H1 (cell line): ENCODE measurements around the gene CAV1. TPM values are rescaled to one million over a fixed set of nuclear protein-coding genes. Genes with fewer than 3 reads are reported as not detected.

Source experiments
- CTCF ChIA-PET: fragments of 300-600 bp; sonication (Branson Sonifier 250); formaldehyde crosslinking; loops from one replicate; lab custom pipeline; 2021; ENCODE audit not compliant: partially characterized antibody; lab: Charles Lee
- POLR2A ChIA-PET: fragments of 300-600 bp; sonication (Branson Sonifier 250); formaldehyde crosslinking; loops from one replicate; lab custom pipeline; 2021; ENCODE audit warnings: inconsistent platforms; ENCODE audit not compliant: partially characterized antibody; lab: Charles Lee
- DNase-seq, 2 experiments: peaks; one replicate each; pipeline versions ENCODE4 v3.0.0 to v3.0.0-alpha.2; 2010 to 2022; ENCODE audit warnings: low spot score in 2 of 2, low read depth in 1 of 2, mixed read lengths in 1 of 2
- FAIRE-seq: peaks from 2 replicates; lab custom pipeline; 2011; peaks lifted over from hg19 to GRCh38; lab: Jason Lieb, UNC
- H2AFZ ChIP-seq: 2 replicates; pipeline ENCODE4 v1.8.1; 2012; ENCODE audit warnings: low read length, inconsistent platforms
- H2AK5ac ChIP-seq: 2 replicates; pipeline ENCODE4 v1.6.1; 2013; ENCODE audit warnings: low read depth, low read length
- H2BK120ac ChIP-seq: replicated peaks from 2 replicates; pipeline ENCODE3; 2013; ENCODE audit warnings: low read depth, low read length, inconsistent platforms
- H2BK12ac ChIP-seq: 2 replicates; pipeline ENCODE4 v1.6.1; 2013; ENCODE audit warnings: low read depth, low read length
- H2BK15ac ChIP-seq: 2 replicates; pipeline ENCODE4 v1.6.1; 2013; ENCODE audit warnings: low read length
- H2BK20ac ChIP-seq: 2 replicates; pipeline ENCODE4 v1.6.1; 2013; ENCODE audit warnings: low read length
- H2BK5ac ChIP-seq: 2 replicates; pipeline ENCODE4 v1.6.1; 2013; ENCODE audit warnings: low read depth, low read length
- H3K14ac ChIP-seq: 2 replicates; pipeline ENCODE4 v1.6.1; 2013; ENCODE audit warnings: inconsistent platforms; ENCODE audit not compliant: insufficient read length
- H3K18ac ChIP-seq: 2 replicates; pipeline ENCODE4 v1.6.1; 2013; ENCODE audit warnings: low read length; ENCODE audit errors: extremely low read depth
- H3K23ac ChIP-seq: 2 replicates; pipeline ENCODE4 v1.6.1; 2013; ENCODE audit warnings: inconsistent platforms; ENCODE audit not compliant: insufficient read length
- H3K23me2 ChIP-seq: 2 replicates; pipeline ENCODE4 v1.6.1; 2013; ENCODE audit warnings: low read depth, low read length
- H3K27ac ChIP-seq: 2 replicates; pipeline ENCODE4 v1.6.1; 2011; ENCODE audit warnings: low read depth, low read length, inconsistent platforms
- H3K27me3 ChIP-seq, 4 experiments: replicated peaks in 1 of 4; 1 replicate in 1 of 4; 2 replicates in 3 of 4; pipeline versions ENCODE4 v1.6.1 to v1.8.1; 2011 to 2013; ENCODE audit warnings: low read length in 3 of 4, mild to moderate bottlenecking in 3 of 4, inconsistent platforms in 2 of 4, mixed read lengths in 2 of 4, moderate library complexity in 1 of 4; ENCODE audit not compliant: control insufficient read depth in 3 of 4, insufficient read depth in 3 of 4; ENCODE audit errors: extremely low read depth in 1 of 4
- H3K36me3 ChIP-seq, 4 experiments: 2 replicates each; pipeline versions ENCODE4 v1.6.1 to v1.8.1; 2011 to 2013; ENCODE audit warnings: mild to moderate bottlenecking in 4 of 4, low read length in 3 of 4, moderate library complexity in 2 of 4, control low read depth in 1 of 4, inconsistent platforms in 1 of 4; ENCODE audit not compliant: insufficient read depth in 4 of 4, control insufficient read depth in 2 of 4
- H3K4ac ChIP-seq: replicated peaks from 2 replicates; pipeline ENCODE3; 2013; ENCODE audit warnings: low read length, low read depth, mixed read lengths, inconsistent platforms; ENCODE audit not compliant: insufficient read length
- H3K4me1 ChIP-seq, 4 experiments: replicated peaks in 1 of 4; 1 replicate in 1 of 4; 2 replicates in 3 of 4; pipeline versions ENCODE4 v1.6.1 to v1.8.1; 2011 to 2013; ENCODE audit warnings: low read length in 3 of 4, inconsistent platforms in 2 of 4, mixed read lengths in 1 of 4; ENCODE audit not compliant: insufficient read depth in 4 of 4, control insufficient read depth in 3 of 4
- H3K4me2 ChIP-seq, 2 experiments: 2 replicates each; pipeline versions ENCODE4 v1.6.1 to v1.8.1; 2011 to 2013; ENCODE audit warnings: low read depth in 2 of 2, low read length in 2 of 2, control low read depth in 1 of 2, inconsistent platforms in 1 of 2, mild to moderate bottlenecking in 1 of 2; ENCODE audit not compliant: insufficient read depth in 1 of 2
- H3K4me3 ChIP-seq, 4 experiments: fragments of 200-600, 300-600 bp in 1 of 4; sonication (generic), shearing (Covaris generic), sonication (Bioruptor Twin) in 1 of 4; 2 replicates each; pipeline versions ENCODE4 v1.5.1 to v1.8.1; 2011 to 2016; ENCODE audit warnings: low read length in 4 of 4, low read depth in 3 of 4, control low read depth in 2 of 4, inconsistent platforms in 2 of 4, mild to moderate bottlenecking in 2 of 4, mixed read lengths in 1 of 4, moderate library complexity in 1 of 4; ENCODE audit not compliant: insufficient read depth in 2 of 4; ENCODE audit errors: extremely low read depth in 1 of 4
- H3K56ac ChIP-seq: replicated peaks from 2 replicates; pipeline ENCODE3; 2013; ENCODE audit warnings: low read depth, mild to moderate bottlenecking, mixed read lengths, low read length, inconsistent platforms; ENCODE audit not compliant: insufficient read length
- H3K79me1 ChIP-seq: 2 replicates; pipeline ENCODE4 v1.6.1; 2013; ENCODE audit warnings: low read depth, low read length, control low read depth
- H3K79me2 ChIP-seq, 2 experiments: 2 replicates each; pipeline versions ENCODE4 v1.6.1 to v1.8.1; 2012 to 2013; ENCODE audit warnings: low read length in 2 of 2, mild to moderate bottlenecking in 2 of 2, inconsistent platforms in 1 of 2; ENCODE audit not compliant: insufficient read depth in 2 of 2, control insufficient read depth in 1 of 2
- H3K9ac ChIP-seq, 4 experiments: replicated peaks in 1 of 4; 1 replicate in 1 of 4; 2 replicates in 3 of 4; pipeline versions ENCODE4 v1.6.1 to v1.8.1; 2011 to 2013; ENCODE audit warnings: low read depth in 3 of 4, low read length in 3 of 4, control low read depth in 2 of 4, mild to moderate bottlenecking in 2 of 4, moderate library complexity in 2 of 4, inconsistent platforms in 1 of 4; ENCODE audit errors: extremely low read depth in 1 of 4
- H3K9me3 ChIP-seq, 2 experiments: 2 replicates each; pipeline versions ENCODE4 v1.6.1 to v1.8.1; 2012 to 2013; ENCODE audit warnings: mild to moderate bottlenecking in 2 of 2, moderate library complexity in 2 of 2, control low read depth in 1 of 2, inconsistent platforms in 1 of 2, low read depth in 1 of 2, low read length in 1 of 2, mixed read lengths in 1 of 2; ENCODE audit not compliant: insufficient read depth in 2 of 2
- H4K20me1 ChIP-seq, 2 experiments: replicated peaks in 1 of 2; 2 replicates each; pipeline versions ENCODE3 to v1.8.1; 2011 to 2013; ENCODE audit warnings: inconsistent platforms in 2 of 2, low read length in 2 of 2, mild to moderate bottlenecking in 1 of 2; ENCODE audit not compliant: insufficient read depth in 2 of 2, control insufficient read depth in 1 of 2
- H4K5ac ChIP-seq: 2 replicates; pipeline ENCODE4 v1.6.1; 2013; ENCODE audit warnings: low read length, low read depth, mixed read lengths, inconsistent platforms; ENCODE audit not compliant: insufficient read length
- H4K8ac ChIP-seq: 2 replicates; pipeline ENCODE4 v1.8.0; 2013; ENCODE audit warnings: mild to moderate bottlenecking, moderate library complexity, low read length, inconsistent platforms; ENCODE audit not compliant: insufficient read depth; ENCODE audit errors: extremely low read depth
- H4K91ac ChIP-seq: replicated peaks from 2 replicates; pipeline ENCODE3; 2013; ENCODE audit warnings: low read length, mixed read lengths, inconsistent platforms; ENCODE audit not compliant: insufficient read length
- ASH2L ChIP-seq: fragments of 200-600, 300-600 bp; sonication (generic); IDR thresholded peaks from one replicate; pipeline ENCODE4 v1.7.1; 2017; ENCODE audit warnings: low read length
- E2F6 ChIP-seq: IDR thresholded peaks from 2 replicates; pipeline ENCODE4 v1.6.1; 2012; ENCODE audit warnings: inconsistent platforms
- GABPA ChIP-seq: IDR thresholded peaks from 2 replicates; pipeline ENCODE4 v1.6.1; 2011; ENCODE audit warnings: mild to moderate bottlenecking, low read length, moderate library complexity, borderline replicate concordance; ENCODE audit not compliant: insufficient read depth
- HDAC6 ChIP-seq: IDR thresholded peaks from one replicate; pipeline ENCODE4 v1.7.1; 2012; ENCODE audit warnings: low read depth, mild to moderate bottlenecking, inconsistent platforms, low read length, moderate library complexity
- PHF8 ChIP-seq: fragments of 200-600 bp; sonication (generic); conservative IDR thresholded peaks from 2 replicates; pipeline ENCODE4 v1.7.1; 2012; ENCODE audit warnings: low read depth, mild to moderate bottlenecking, inconsistent platforms, low read length, moderate library complexity
- POLR2A ChIP-seq, 2 experiments: IDR thresholded peaks; 1 replicate in 1 of 2; 2 replicates in 1 of 2; pipeline ENCODE4 v1.6.1; 2011; ENCODE audit warnings: low read depth in 2 of 2, low read length in 2 of 2, mild to moderate bottlenecking in 2 of 2; ENCODE audit errors: control extremely low read depth in 1 of 2
- POLR2AphosphoS5 ChIP-seq: IDR thresholded peaks from 2 replicates; pipeline ENCODE4 v1.6.1; 2011; ENCODE audit warnings: low read depth, low read length
- SIRT6 ChIP-seq: IDR thresholded peaks from one replicate; pipeline ENCODE4 v1.7.1; 2012; ENCODE audit warnings: low read length, inconsistent platforms
- SP2 ChIP-seq: IDR thresholded peaks from 2 replicates; pipeline ENCODE4 v1.6.1; 2012; ENCODE audit warnings: mild to moderate bottlenecking, low read length, inconsistent platforms
- SUZ12 ChIP-seq: fragments of 200-600 bp; sonication (generic); IDR thresholded peaks from 2 replicates; pipeline ENCODE4 v1.6.1; 2012; ENCODE audit warnings: mild to moderate bottlenecking, inconsistent platforms, low read length, moderate library complexity, mixed read lengths
- TAF7 ChIP-seq: optimal IDR thresholded peaks from 2 replicates; pipeline ENCODE3; 2011; ENCODE audit warnings: low read depth, mild to moderate bottlenecking, inconsistent platforms, low read length, moderate library complexity, borderline replicate concordance
- TEAD4 ChIP-seq: IDR thresholded peaks from 2 replicates; pipeline ENCODE4 v1.6.1; 2012; ENCODE audit warnings: low read depth, low read length, inconsistent platforms, mixed read lengths
- WGBS, 2 experiments: shearing (Covaris generic) in 1 of 2; methylation state at CpG; one replicate each; pipeline versions ENCODE4 v1.1.6 to v1.1.7; 2013 to 2015; ENCODE audit warnings: low lambda C conversion rate in 2 of 2, mixed read lengths in 2 of 2, inconsistent platforms in 1 of 2, low coverage in 1 of 2, missing lambda C conversion rate in 1 of 2; ENCODE audit not compliant: insufficient replicate concordance in 2 of 2, insufficient coverage in 1 of 2, insufficient read length in 1 of 2; ENCODE audit errors: extremely low coverage in 1 of 2, missing lambda C conversion rate in 1 of 2; 5-methylcytosine and 5-hydroxymethylcytosine counted together
- polyA plus RNA-seq, 7 experiments: library from polyadenylated mRNA; depleted of rRNA in 3 of 7; stranded (reverse) in 5 of 7; unstranded in 2 of 7; fragments of >200 nt in 5 of 7; fragments of 200-250 nt in 2 of 7; gene quantifications; 1 replicate in 5 of 7; 2 replicates in 1 of 7; 4 replicates in 1 of 7; pipeline versions ENCODE4 v1.2.1 to v1.2.3, GENCODE V29; 2011 to 2013; ENCODE audit warnings: missing spikeins in 2 of 7, mixed read lengths in 2 of 7
- total RNA-seq: library from RNA; stranded (reverse); fragmentation: NEBNext Ultra II Directional; extraction: Animal tissue kit (Norgen Biotek cat#: 25700); gene quantifications from 2 replicates; pipeline ENCODE4 v1.2.1, GENCODE V29; 2021

The CAV1 gene
- total and polyA plus RNA-seq, 2 of the 8 experiments (the other 6 are each of a cell fraction or from before 2014, with no cell fraction given) = 16.3 to 21.8 TPM

GRCh38 chr7:116571552-116571951 is 46.7 kb downstream of the CAV1 start:
- H2AFZ ChIP-seq = no peak overlapping the region

More at GRCh38 chr7:116571552-116571951, 46.7 kb downstream of the CAV1 start:
- Histone ChIP-seq H4K5ac (no peak overlapping the region), H3K4me2 (no peak overlapping the region), H3K4me1 (no peaks in the 10 kb centered on the region), H3K9ac (no peak overlapping the region), H4K91ac (no peak overlapping the region), H2AK5ac (no peak overlapping the region), H4K20me1 (no peaks in the 10 kb centered on the region), H2BK120ac (no peak overlapping the region), H2BK20ac (no peak overlapping the region), H2BK12ac (no peak overlapping the region), H3K4me3 (no peak overlapping the region), H3K79me2 (no peaks in the 10 kb centered on the region), H2BK5ac (no peak overlapping the region), H3K23ac (no peak overlapping the region), H3K36me3 (no peaks in the 10 kb centered on the region), H3K9me3 (no peaks in the 10 kb centered on the region), H3K18ac (no peak overlapping the region), H3K23me2 (no peaks in the 10 kb centered on the region), H4K8ac (no peak overlapping the region), H3K56ac (no peak overlapping the region), H3K27ac (no peak overlapping the region), H2BK15ac (no peak overlapping the region), H3K14ac (no peak overlapping the region), H3K4ac (no peak overlapping the region), H3K79me1 (no peaks in the 10 kb centered on the region), H3K27me3 (no peaks in the 10 kb centered on the region)
- ChIA-PET CTCF (interaction anchor here (1.1 to 1.4 kb wide), 2 partner anchors 9 to 19 kb away, joined by 3 to 6 read pairs; no protein-coding TSS in a partner anchor), POLR2A (no interaction called here)
- DNase-seq = no peak
- 93% methylated on average over 2 of the region's 2 CpGs; no CpG with 5 or more reads in 1 of the 2 experiments for WGBS, 2 experiments
- no peak for TF ChIP-seq SIRT6
- TF ChIP-seq POLR2A (IDR thresholded peaks at IDR 0.05; ENCODE audit: control extremely low read depth in 1 of 2, low read depth in 2 of 2, low read length in 2 of 2) = no peak
- TF ChIP-seq POLR2AphosphoS5 = no peak
- no peak for TF ChIP-seq HDAC6
- no peak for TF ChIP-seq E2F6
- no peak for TF ChIP-seq TEAD4
- no peak for TF ChIP-seq SP2
- no peak for TF ChIP-seq GABPA
- no peak for TF ChIP-seq PHF8
- TF ChIP-seq SUZ12 = no peak
- TF ChIP-seq ASH2L = no peak
- no peak for TF ChIP-seq TAF7
- no peak for FAIRE-seq
